T-helper 17 cell (primary cell): ENCODE measurements around the gene AUTS2. TPM values are rescaled to one million over a fixed set of nuclear protein-coding genes. Genes with fewer than 3 reads are reported as not detected.

Source experiments
- ATAC-seq: fragments of 150-1000 bp; cut with Tn5 transposase; 2 replicates; pipeline ENCODE4 v1.10.0; 2021; ENCODE audit warnings: mild to moderate bottlenecking, moderate library complexity
- DNase-seq, 3 donors: peaks; one replicate each; pipeline versions ENCODE4 v3.0.0 to v3.0.0-alpha.2; 2020 to 2021
- H3K9me3 ChIP-seq: one replicate; pipeline ENCODE4 v1.7.0; 2013; ENCODE audit warnings: low read length, mild to moderate bottlenecking; ENCODE audit not compliant: control insufficient read depth, poor library complexity, severe bottlenecking
- H3K27ac Mint-ChIP-seq: one replicate; pipeline ENCODE4 v1.8.0; 2022; ENCODE audit warnings: mild to moderate bottlenecking, moderate library complexity, mixed read lengths
- H3K27me3 Mint-ChIP-seq: one replicate; pipeline ENCODE4 v1.8.0; 2022; ENCODE audit warnings: mixed read lengths
- H3K36me3 Mint-ChIP-seq: one replicate; pipeline ENCODE4 v1.8.0; 2022; ENCODE audit warnings: low read depth, mixed read lengths
- H3K4me1 Mint-ChIP-seq: one replicate; pipeline ENCODE4 v1.8.0; 2022; ENCODE audit warnings: mild to moderate bottlenecking, mixed read lengths
- H3K4me3 Mint-ChIP-seq: one replicate; pipeline ENCODE4 v1.8.0; 2022; ENCODE audit warnings: mild to moderate bottlenecking, moderate library complexity, mixed read lengths
- total RNA-seq, 4 donors: library from RNA in 2 of 4; stranded (reverse) in 2 of 4; gene quantifications; one replicate each; pipeline ENCODE4 v1.2.3 and lab custom pipeline; 2022 to 2026

The AUTS2 gene
- total RNA-seq, 2 donors from 2014 or later, result 84.2 to 89.5 TPM

- no peak for DNase-seq
- Mint-ChIP-seq H3K4me3 (no peak overlapping the region), H3K4me1 (no peaks in the 10 kb centered on the region), H3K27me3 (no peaks in the 10 kb centered on the region), H3K27ac (no peak overlapping the region), H3K36me3 (no peaks in the 10 kb centered on the region)
- no peak for ATAC-seq
- no peaks in the 10 kb centered on the region for H3K9me3 ChIP-seq
Observed at GRCh38 chr7:69748530-69748929, 150.3 kb downstream of the AUTS2 start.

- no peaks in the 10 kb centered on the region for H3K36me3 Mint-ChIP-seq
- no peaks in the 10 kb centered on the region for H3K9me3 ChIP-seq
- H3K4me1 Mint-ChIP-seq, result no peaks in the 10 kb centered on the region
- ATAC-seq (no peak), DNase-seq (no peak)
- H3K27ac Mint-ChIP-seq, result no peak overlapping the region
- no peak overlapping the region for H3K4me3 Mint-ChIP-seq
- H3K27me3 Mint-ChIP-seq, result no peaks in the 10 kb centered on the region
Observed at GRCh38 chr7:69749372-69749979, 151.2 kb downstream of the AUTS2 start.

GRCh38 chr7:69749994-69750393 lies 151.7 kb downstream of the AUTS2 start:
- Mint-ChIP-seq H3K36me3 (no peaks in the 10 kb centered on the region), H3K27me3 (no peaks in the 10 kb centered on the region), H3K4me1 (no peaks in the 10 kb centered on the region), H3K27ac (no peak overlapping the region), H3K4me3 (no peak overlapping the region)
- DNase-seq, result no peak
- H3K9me3 ChIP-seq, result no peaks in the 10 kb centered on the region
- ATAC-seq, result no peak

GRCh38 chr7:69751026-69751425 lies 152.8 kb downstream of the AUTS2 start:
- Mint-ChIP-seq H3K27me3 (no peaks in the 10 kb centered on the region), H3K4me1 (no peaks in the 10 kb centered on the region), H3K4me3 (no peak overlapping the region), H3K36me3 (no peaks in the 10 kb centered on the region), H3K27ac (no peak overlapping the region)
- no peak for ATAC-seq
- no peak for DNase-seq
- H3K9me3 ChIP-seq, result no peaks in the 10 kb centered on the region

- no peaks in the 10 kb centered on the region for H3K9me3 ChIP-seq
- ATAC-seq (no peak), DNase-seq (no peak)
- H3K4me1 Mint-ChIP-seq, result no peaks in the 10 kb centered on the region
- no peaks in the 10 kb centered on the region for H3K27me3 Mint-ChIP-seq
- no peaks in the 10 kb centered on the region for H3K36me3 Mint-ChIP-seq
- no peak overlapping the region for H3K27ac Mint-ChIP-seq
- no peak overlapping the region for H3K4me3 Mint-ChIP-seq
Observed at GRCh38 chr7:69753981-69754380, 155.7 kb downstream of the AUTS2 start.

- no peaks in the 10 kb centered on the region for H3K36me3 Mint-ChIP-seq
- no peaks in the 10 kb centered on the region for H3K27me3 Mint-ChIP-seq
- no peak overlapping the region for H3K27ac Mint-ChIP-seq
- H3K4me1 Mint-ChIP-seq, result no peaks in the 10 kb centered on the region
- ATAC-seq (no peak), DNase-seq (no peak)
- H3K4me3 Mint-ChIP-seq, result no peak overlapping the region
- no peaks in the 10 kb centered on the region for H3K9me3 ChIP-seq
Observed at GRCh38 chr7:69754476-69754875, 156.2 kb downstream of the AUTS2 start.

GRCh38 chr7:69756235-69756634 lies 158.0 kb downstream of the AUTS2 start:
- no peaks in the 10 kb centered on the region for H3K27me3 Mint-ChIP-seq
- DNase-seq (no peak), ATAC-seq (no peak)
- no peaks in the 10 kb centered on the region for H3K9me3 ChIP-seq
- no peaks in the 10 kb centered on the region for H3K4me1 Mint-ChIP-seq
- no peaks in the 10 kb centered on the region for H3K36me3 Mint-ChIP-seq
- no peak overlapping the region for H3K27ac Mint-ChIP-seq
- no peak overlapping the region for H3K4me3 Mint-ChIP-seq

GRCh38 chr7:69757528-69757927 lies 159.3 kb downstream of the AUTS2 start:
- Mint-ChIP-seq H3K27ac (no peak overlapping the region), H3K4me1 (no peaks in the 10 kb centered on the region), H3K27me3 (no peaks in the 10 kb centered on the region), H3K4me3 (no peak overlapping the region), H3K36me3 (no peaks in the 10 kb centered on the region)
- DNase-seq, result no peak
- no peak for ATAC-seq
- no peaks in the 10 kb centered on the region for H3K9me3 ChIP-seq

GRCh38 chr7:69757981-69758430 lies 159.7 kb downstream of the AUTS2 start:
- H3K36me3 Mint-ChIP-seq, result no peaks in the 10 kb centered on the region
- no peaks in the 10 kb centered on the region for H3K9me3 ChIP-seq
- no peaks in the 10 kb centered on the region for H3K4me1 Mint-ChIP-seq
- no peak for DNase-seq
- no peak overlapping the region for H3K4me3 Mint-ChIP-seq
- no peak overlapping the region for H3K27ac Mint-ChIP-seq
- ATAC-seq, result no peak
- H3K27me3 Mint-ChIP-seq, result no peaks in the 10 kb centered on the region

- H3K4me1 Mint-ChIP-seq, result no peaks in the 10 kb centered on the region
- H3K4me3 Mint-ChIP-seq, result no peak overlapping the region
- no peak overlapping the region for H3K27ac Mint-ChIP-seq
- ATAC-seq, result no peak
- H3K27me3 Mint-ChIP-seq, result no peaks in the 10 kb centered on the region
- DNase-seq, result no peak
- H3K9me3 ChIP-seq, result no peaks in the 10 kb centered on the region
- H3K36me3 Mint-ChIP-seq, result no peaks in the 10 kb centered on the region
Observed at GRCh38 chr7:69759373-69759772, 161.1 kb downstream of the AUTS2 start.

GRCh38 chr7:69761290-69761922 lies 163.1 kb downstream of the AUTS2 start:
- Mint-ChIP-seq H3K4me3 (no peak overlapping the region), H3K27ac (no peak overlapping the region), H3K4me1 (no peaks in the 10 kb centered on the region), H3K27me3 (no peaks in the 10 kb centered on the region), H3K36me3 (no peaks in the 10 kb centered on the region)
- DNase-seq (no peak), ATAC-seq (no peak)
- H3K9me3 ChIP-seq, result no peaks in the 10 kb centered on the region

- no peaks in the 10 kb centered on the region for H3K9me3 ChIP-seq
- no peak overlapping the region for H3K4me3 Mint-ChIP-seq
- no peaks in the 10 kb centered on the region for H3K27me3 Mint-ChIP-seq
- DNase-seq, result no peak
- no peaks in the 10 kb centered on the region for H3K36me3 Mint-ChIP-seq
- no peaks in the 10 kb centered on the region for H3K4me1 Mint-ChIP-seq
- ATAC-seq, result no peak
- no peak overlapping the region for H3K27ac Mint-ChIP-seq
Observed at GRCh38 chr7:69762821-69763352, 164.6 kb downstream of the AUTS2 start.

- no peak for DNase-seq
- no peaks in the 10 kb centered on the region for H3K27me3 Mint-ChIP-seq
- no peaks in the 10 kb centered on the region for H3K36me3 Mint-ChIP-seq
- no peak overlapping the region for H3K4me3 Mint-ChIP-seq
- H3K27ac Mint-ChIP-seq, result no peak overlapping the region
- H3K4me1 Mint-ChIP-seq, result no peaks in the 10 kb centered on the region
- no peak for ATAC-seq
- H3K9me3 ChIP-seq, result no peaks in the 10 kb centered on the region
Observed at GRCh38 chr7:69763513-69763912, 165.2 kb downstream of the AUTS2 start.

- ATAC-seq (no peak), DNase-seq (no peak)
- H3K36me3 Mint-ChIP-seq, result no peaks in the 10 kb centered on the region
- H3K4me1 Mint-ChIP-seq, result no peaks in the 10 kb centered on the region
- H3K27ac Mint-ChIP-seq, result no peak overlapping the region
- no peaks in the 10 kb centered on the region for H3K9me3 ChIP-seq
- H3K4me3 Mint-ChIP-seq, result no peak overlapping the region
- H3K27me3 Mint-ChIP-seq, result no peaks in the 10 kb centered on the region
Observed at GRCh38 chr7:69764147-69764546, 165.9 kb downstream of the AUTS2 start.
